GM13977 (cell line): ENCODE measurements around the gene FITM1.

ENCODE experiments used
- DNase-seq: peaks from one replicate; pipeline ENCODE4 v3.0.0; 2012; ENCODE audit warnings: low spot score
- in situ Hi-C: fragments of 300-500 bp; cut with MboI; formaldehyde crosslinking; loops from one replicate; pipeline ENCODE4 v1.12.0; 2022; ENCODE audit warnings: low sequenced_read_pairs, low pct_unique_long_range_greater_than_20kb, mixed read lengths, inconsistent platforms; ENCODE audit not compliant: unreplicated experiment
- TF ChIP-seq, protein P1 (sequence below): IDR thresholded peaks from 2 replicates; pipeline ENCODE4 v1.5.1; 2012; ENCODE audit warnings: mild to moderate bottlenecking, control low read depth; ENCODE audit not compliant: insufficient read depth; ENCODE audit errors: extremely low read depth, missing control alignments

The FITM1 gene

DNA sequence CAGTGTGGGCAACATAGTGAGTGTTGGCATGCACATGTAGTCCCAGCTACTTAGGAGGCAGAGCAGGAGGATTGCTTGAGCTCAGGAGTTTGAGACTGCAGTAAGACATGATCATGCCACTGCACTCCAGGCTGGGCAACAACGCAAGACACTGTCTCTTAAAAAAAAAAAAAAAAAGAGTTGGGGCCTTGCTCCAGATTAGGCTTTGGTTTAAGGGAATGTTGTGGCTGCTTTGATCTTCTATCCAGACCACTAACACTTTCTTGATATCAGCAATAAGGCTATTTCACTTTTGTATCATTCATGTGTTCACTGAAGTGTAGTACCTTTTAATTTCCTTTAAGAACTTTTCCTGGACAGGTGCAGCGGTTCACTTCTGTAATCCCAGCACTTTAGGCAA lies 2.8 kb upstream of the FITM1 start:
- DNase-seq: no peak
- in situ Hi-C loops: no loop called here
- TF ChIP-seq, protein P1, sequence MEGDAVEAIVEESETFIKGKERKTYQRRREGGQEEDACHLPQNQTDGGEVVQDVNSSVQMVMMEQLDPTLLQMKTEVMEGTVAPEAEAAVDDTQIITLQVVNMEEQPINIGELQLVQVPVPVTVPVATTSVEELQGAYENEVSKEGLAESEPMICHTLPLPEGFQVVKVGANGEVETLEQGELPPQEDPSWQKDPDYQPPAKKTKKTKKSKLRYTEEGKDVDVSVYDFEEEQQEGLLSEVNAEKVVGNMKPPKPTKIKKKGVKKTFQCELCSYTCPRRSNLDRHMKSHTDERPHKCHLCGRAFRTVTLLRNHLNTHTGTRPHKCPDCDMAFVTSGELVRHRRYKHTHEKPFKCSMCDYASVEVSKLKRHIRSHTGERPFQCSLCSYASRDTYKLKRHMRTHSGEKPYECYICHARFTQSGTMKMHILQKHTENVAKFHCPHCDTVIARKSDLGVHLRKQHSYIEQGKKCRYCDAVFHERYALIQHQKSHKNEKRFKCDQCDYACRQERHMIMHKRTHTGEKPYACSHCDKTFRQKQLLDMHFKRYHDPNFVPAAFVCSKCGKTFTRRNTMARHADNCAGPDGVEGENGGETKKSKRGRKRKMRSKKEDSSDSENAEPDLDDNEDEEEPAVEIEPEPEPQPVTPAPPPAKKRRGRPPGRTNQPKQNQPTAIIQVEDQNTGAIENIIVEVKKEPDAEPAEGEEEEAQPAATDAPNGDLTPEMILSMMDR: no peak

DNA sequence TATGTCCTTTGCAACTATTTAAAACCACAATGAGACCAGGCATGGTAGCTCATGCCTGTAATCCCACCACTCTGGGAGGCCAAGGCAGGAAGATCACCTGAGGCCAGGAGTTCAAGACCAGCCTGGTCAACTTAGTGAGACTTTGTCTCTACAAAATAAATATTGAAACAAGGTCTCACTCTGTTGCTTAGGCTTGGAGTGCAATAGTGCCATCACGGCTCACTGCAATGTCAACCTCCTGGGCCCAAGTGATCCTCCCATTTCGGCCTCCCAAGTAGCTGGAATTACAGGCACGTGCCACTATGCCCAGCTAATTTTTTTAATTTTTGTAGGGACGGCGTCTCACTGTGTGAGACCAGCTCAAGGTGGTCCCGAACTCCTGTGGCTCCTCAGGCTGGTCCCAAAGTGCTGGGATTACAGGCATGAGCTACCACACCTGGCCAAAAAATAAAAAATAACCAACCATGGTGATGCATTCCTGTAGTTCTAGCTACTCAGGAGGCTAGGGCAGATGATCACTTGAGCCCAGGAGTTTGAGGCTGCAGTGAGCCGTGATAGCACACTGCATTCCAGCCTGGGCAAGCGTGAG lies 955 bp upstream of the FITM1 start:
- DNase-seq: no peak
- in situ Hi-C loops: no loop called here
- TF ChIP-seq, protein P1: no peak

DNA sequence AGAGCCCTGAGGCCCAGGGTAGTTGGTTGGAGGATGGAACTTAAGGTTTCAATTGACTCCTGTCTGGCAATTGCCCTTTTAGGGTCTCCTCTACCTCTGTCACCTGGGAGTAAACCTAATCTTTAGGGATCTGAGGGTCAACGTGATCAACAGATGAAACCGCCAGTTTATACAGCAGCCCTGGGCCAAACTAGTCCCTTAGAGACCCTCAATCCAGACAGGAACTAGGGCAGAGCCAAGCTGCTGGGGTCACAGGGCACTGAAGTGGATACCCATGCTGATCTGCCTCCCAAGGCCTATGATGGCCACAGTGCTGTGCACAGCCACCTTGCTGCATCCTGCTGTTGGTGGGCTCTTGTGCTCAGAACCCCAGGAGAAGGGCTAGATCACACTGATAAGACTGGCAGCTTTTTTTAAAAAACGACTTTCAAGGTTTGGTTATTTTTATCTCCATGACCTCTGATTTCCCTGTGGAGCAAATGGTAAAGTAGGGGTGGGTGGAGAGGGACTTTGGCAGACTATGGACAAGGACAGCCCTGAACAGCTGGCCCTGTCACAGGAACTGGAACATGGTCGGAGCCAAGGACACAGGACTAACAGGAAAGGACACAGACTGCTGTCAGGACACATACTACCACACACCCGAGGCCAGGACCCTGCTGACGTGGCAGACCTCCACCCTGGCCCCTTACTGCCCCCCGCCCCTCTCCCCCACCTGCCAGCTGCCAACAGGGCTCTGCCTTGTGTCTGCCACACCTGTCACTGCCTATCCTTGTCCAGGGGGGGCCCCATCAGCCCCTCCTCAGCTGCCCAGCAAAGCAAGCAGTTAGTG lies 474 bp downstream of the FITM1 start:
- in situ Hi-C loops: no loop called here
- TF ChIP-seq, protein P1: no peak
- no peak for DNase-seq

DNA sequence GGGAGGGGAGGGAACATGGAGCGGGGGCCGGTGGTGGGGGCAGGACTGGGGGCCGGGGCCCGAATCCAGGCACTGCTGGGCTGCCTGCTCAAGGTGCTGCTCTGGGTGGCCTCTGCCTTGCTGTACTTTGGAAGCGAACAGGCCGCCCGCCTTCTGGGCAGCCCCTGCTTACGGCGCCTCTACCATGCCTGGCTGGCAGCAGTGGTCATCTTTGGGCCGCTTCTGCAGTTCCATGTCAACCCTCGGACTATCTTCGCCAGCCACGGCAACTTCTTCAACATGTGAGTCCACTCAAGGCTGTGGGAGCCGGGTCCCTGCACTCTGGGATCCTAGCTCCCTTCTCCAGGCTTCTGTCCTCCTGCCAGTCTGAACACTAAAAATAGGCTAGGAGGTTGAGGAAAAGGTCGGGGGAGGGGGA lies 1.1 kb downstream of the FITM1 start:
- no peak for DNase-seq
- TF ChIP-seq, protein P1: no peak
- in situ Hi-C loops: no loop called here

DNA sequence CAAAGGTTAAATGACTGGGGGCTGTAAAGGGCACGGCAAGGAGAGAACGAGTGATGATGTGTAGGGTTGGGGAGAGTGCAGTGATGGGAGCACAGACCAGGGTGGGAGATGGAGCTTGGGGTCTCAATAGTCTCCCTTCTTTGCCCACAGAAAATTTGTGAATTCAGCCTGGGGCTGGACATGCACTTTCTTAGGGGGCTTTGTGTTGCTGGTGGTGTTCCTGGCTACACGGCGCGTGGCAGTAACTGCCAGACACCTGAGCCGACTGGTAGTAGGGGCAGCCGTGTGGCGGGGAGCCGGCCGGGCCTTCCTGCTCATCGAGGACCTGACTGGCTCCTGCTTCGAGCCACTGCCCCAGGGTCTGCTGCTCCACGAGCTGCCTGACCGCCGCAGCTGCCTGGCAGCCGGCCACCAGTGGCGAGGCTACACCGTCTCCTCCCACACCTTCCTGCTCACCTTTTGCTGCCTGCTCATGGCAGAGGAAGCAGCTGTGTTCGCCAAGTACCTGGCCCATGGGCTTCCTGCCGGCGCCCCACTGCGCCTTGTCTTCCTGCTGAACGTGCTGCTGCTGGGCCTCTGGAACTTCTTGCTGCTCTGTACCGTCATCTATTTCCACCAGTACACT lies 1.7 kb downstream of the FITM1 start:
- TF ChIP-seq, protein P1: no peak
- in situ Hi-C loops: no loop called here
- DNase-seq: no peak

DNA sequence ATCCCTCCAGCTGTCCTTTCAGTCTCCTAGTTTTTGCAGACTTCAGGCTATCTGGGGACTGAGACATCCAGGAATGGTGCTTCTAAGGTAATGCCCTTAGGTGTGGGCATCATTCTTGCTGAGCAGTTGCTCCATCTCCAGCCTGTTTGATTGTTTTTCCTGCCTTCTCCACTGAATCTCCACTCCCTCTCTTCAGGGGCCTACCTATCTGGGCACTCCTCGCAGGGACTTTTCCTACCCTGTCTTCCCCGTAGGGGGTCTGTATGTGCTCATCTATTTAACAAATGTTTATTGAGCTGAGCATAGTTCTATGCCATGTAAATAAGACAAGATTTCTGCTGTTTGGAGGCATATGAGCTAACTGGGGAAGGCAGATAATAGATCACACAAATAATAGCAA lies 2.5 kb downstream of the FITM1 start:
- in situ Hi-C loops: no loop called here
- DNase-seq: no peak
- TF ChIP-seq, protein P1: no peak
